Upper lobe of left lung (tissue), 4 donors: ENCODE results near the gene LRRC14B.

Source experiments
- EP300 ChIP-seq, 4 donors: sonication (generic); formaldehyde crosslinking; IDR thresholded peaks; one replicate each; pipeline ENCODE4 v1.5.1; 2017; ENCODE audit warnings: antibody characterized with exemption in 4 of 4, control low read depth in 2 of 4
- POLR2A ChIP-seq, 4 donors: fragments of 450-650 bp; IDR thresholded peaks; one replicate each; pipeline ENCODE4 v1.5.1; 2016 to 2017; ENCODE audit warnings: antibody characterized with exemption in 4 of 4, mild to moderate bottlenecking in 2 of 4
- POLR2AphosphoS5 ChIP-seq, 2 donors: sonication (generic); formaldehyde crosslinking; IDR thresholded peaks; one replicate each; pipeline ENCODE4 v1.5.1; 2017; ENCODE audit warnings: antibody characterized with exemption in 2 of 2
- TF ChIP-seq, protein P1 (sequence below), 6 experiments: fragments of 450-650 bp in 4 of 6; fragments of 200-600 bp in 2 of 6; sonication (generic) in 2 of 6; IDR thresholded peaks; one replicate each; pipeline ENCODE4 v1.5.1; 2016 to 2019; ENCODE audit warnings: antibody characterized with exemption in 6 of 6

DNA sequence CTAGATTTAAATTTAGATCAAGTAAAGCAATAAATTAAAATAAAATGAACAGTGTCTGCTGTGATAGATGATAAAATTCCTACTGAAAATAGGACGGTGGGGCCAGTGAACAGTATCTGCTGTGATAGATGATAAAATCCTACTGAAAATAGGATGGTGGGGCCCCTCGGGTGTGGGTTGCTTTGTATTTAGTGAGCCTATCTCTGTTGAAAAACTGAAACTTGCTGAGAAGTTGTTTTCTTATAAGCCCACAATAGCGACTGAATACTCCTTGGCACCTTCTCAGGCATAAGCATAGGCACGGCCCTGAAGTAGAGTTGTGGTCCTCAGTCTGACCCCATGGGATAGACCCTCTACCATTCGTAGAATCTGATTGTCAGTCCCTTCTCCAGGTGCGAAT, 32.5 kb downstream of the LRRC14B start:
- TF ChIP-seq EP300 (IDR thresholded peaks at IDR 0.05) (no peak), POLR2A (IDR thresholded peaks at IDR 0.05) (no peak), POLR2AphosphoS5 (IDR thresholded peaks at IDR 0.05) (no peak)
- TF ChIP-seq, protein P1, sequence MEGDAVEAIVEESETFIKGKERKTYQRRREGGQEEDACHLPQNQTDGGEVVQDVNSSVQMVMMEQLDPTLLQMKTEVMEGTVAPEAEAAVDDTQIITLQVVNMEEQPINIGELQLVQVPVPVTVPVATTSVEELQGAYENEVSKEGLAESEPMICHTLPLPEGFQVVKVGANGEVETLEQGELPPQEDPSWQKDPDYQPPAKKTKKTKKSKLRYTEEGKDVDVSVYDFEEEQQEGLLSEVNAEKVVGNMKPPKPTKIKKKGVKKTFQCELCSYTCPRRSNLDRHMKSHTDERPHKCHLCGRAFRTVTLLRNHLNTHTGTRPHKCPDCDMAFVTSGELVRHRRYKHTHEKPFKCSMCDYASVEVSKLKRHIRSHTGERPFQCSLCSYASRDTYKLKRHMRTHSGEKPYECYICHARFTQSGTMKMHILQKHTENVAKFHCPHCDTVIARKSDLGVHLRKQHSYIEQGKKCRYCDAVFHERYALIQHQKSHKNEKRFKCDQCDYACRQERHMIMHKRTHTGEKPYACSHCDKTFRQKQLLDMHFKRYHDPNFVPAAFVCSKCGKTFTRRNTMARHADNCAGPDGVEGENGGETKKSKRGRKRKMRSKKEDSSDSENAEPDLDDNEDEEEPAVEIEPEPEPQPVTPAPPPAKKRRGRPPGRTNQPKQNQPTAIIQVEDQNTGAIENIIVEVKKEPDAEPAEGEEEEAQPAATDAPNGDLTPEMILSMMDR (IDR thresholded peaks at IDR 0.05), result no peak
